GM21576 (cell line): ENCODE results near the gene RC3H2.

ENCODE experiments used
- ATAC-seq: cut with Tn5 transposase; IDR thresholded peaks from one replicate; pipeline ENCODE4 v1.9.1; 2021; ENCODE audit warnings: mild to moderate bottlenecking, moderate library complexity; ENCODE audit not compliant: unreplicated experiment

The RC3H2 gene

DNA sequence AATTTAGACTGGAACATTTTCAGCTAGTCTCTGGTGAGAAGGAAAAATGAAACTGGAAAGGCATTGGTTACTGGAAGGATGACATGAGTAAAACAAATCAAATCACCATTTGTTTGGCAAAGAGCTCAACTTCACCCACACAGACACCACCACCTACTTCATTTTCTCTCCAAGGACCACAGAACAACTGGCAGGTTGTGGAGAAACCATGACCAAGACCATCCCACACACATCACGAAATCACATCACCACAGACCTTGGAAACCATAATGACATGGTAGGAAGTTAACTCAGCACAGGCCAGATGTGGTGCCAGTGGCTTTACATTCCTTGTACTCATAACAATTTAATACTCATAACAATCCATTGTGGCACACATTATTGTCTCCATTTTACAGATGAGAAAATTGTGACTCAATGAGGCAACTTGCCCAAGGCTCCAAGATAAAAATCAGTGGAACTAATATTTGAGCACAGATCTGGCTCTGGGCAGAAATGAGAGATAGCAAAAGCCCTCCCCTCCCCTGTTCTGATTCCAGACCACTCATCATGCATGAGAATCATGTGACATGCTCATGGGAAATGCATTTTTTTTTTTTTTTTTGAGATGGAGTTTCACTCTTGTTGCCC lies 97.8 kb downstream of the RC3H2 start:
- ATAC-seq = no peak

DNA sequence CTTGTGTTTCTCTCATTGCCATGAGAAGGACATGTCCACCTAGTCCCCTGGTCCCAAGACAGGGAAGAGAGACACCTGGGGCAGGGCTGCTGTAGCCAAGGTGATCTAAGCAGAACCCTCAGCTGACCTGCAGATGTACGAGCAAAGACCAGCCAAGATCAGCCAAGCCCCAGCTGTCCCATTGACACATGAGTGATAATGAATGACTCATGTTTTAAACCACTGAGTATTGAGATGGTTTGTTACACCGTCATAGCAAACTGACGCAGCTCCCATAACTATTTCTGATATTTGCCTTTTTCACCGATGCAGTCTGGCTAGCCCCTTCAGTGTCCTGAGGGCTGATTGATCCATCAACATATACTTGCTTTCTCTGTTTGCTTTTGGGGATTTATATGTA lies 98.5 kb downstream of the RC3H2 start:
- no peak for ATAC-seq

- no peak for ATAC-seq
These were observed 104.8 kb downstream of the RC3H2 start, which contains the start of gene OR1K1 for GRCh38 chr9:122800066-122801060. OR1K1 (plus strand) TSS chr9:122800123; CDS start chr9:122800123, 0 bp downstream.

- no peak for ATAC-seq
These were observed 107.7 kb downstream of the RC3H2 start for GRCh38 chr9:122797316-122798063.
